ENCODE results near the gene CP.

DNA sequence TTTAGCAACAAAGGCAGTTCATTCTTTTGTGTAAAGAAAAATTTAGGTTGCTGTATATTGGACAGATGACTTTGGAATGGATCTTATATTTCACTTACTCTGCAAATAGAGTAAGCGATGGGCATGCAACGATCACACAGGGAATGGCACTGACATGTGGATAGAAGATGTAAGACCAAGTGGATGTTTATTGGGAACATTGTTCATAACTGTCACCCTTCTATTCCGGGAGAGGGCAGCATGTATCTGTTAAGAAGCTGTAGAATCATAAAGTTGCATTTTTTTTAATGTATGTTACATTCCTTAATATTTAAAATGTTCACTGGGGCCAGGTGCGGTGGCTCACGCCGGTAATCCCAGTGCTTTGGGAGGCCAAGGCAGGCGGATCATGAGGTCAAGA lies 51.0 kb downstream of the CP start:
- TF ChIP-seq SREBF2 (CRISPR knock-in tag; IDR thresholded peaks at IDR 0.05): no peak
- TF ChIP-seq TRIM24 (IDR thresholded peaks at IDR 0.05): no peak
- TF ChIP-seq RHOXF2B (CRISPR knock-in tag; conservative IDR thresholded peaks at IDR 0.05): no peak
- no peak for TF ChIP-seq ZNF57 (CRISPR knock-in tag; IDR thresholded peaks at IDR 0.05)
- TF ChIP-seq MYC (IDR thresholded peaks at IDR 0.05; ENCODE audit: low read depth, low read length): no peak
- no peak for TF ChIP-seq MYC (CRISPR knock-in tag; IDR thresholded peaks at IDR 0.05; ENCODE audit: borderline replicate concordance, low read depth)
- TF ChIP-seq, protein P1, sequence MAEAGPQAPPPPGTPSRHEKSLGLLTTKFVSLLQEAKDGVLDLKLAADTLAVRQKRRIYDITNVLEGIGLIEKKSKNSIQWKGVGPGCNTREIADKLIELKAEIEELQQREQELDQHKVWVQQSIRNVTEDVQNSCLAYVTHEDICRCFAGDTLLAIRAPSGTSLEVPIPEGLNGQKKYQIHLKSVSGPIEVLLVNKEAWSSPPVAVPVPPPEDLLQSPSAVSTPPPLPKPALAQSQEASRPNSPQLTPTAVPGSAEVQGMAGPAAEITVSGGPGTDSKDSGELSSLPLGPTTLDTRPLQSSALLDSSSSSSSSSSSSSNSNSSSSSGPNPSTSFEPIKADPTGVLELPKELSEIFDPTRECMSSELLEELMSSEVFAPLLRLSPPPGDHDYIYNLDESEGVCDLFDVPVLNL (CRISPR knock-in tag; IDR thresholded peaks at IDR 0.05; ENCODE audit: low read depth): no peak
- TF ChIP-seq, protein P2, sequence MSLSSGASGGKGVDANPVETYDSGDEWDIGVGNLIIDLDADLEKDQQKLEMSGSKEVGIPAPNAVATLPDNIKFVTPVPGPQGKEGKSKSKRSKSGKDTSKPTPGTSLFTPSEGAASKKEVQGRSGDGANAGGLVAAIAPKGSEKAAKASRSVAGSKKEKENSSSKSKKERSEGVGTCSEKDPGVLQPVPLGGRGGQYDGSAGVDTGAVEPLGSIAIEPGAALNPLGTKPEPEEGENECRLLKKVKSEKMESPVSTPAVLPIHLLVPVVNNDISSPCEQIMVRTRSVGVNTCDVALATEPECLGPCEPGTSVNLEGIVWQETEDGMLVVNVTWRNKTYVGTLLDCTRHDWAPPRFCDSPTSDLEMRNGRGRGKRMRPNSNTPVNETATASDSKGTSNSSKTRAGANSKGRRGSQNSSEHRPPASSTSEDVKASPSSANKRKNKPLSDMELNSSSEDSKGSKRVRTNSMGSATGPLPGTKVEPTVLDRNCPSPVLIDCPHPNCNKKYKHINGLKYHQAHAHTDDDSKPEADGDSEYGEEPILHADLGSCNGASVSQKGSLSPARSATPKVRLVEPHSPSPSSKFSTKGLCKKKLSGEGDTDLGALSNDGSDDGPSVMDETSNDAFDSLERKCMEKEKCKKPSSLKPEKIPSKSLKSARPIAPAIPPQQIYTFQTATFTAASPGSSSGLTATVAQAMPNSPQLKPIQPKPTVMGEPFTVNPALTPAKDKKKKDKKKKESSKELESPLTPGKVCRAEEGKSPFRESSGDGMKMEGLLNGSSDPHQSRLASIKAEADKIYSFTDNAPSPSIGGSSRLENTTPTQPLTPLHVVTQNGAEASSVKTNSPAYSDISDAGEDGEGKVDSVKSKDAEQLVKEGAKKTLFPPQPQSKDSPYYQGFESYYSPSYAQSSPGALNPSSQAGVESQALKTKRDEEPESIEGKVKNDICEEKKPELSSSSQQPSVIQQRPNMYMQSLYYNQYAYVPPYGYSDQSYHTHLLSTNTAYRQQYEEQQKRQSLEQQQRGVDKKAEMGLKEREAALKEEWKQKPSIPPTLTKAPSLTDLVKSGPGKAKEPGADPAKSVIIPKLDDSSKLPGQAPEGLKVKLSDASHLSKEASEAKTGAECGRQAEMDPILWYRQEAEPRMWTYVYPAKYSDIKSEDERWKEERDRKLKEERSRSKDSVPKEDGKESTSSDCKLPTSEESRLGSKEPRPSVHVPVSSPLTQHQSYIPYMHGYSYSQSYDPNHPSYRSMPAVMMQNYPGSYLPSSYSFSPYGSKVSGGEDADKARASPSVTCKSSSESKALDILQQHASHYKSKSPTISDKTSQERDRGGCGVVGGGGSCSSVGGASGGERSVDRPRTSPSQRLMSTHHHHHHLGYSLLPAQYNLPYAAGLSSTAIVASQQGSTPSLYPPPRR (CRISPR knock-in tag; IDR thresholded peaks at IDR 0.05; ENCODE audit: borderline replicate concordance): no peak
- TF ChIP-seq EP300 (IDR thresholded peaks at IDR 0.05; ENCODE audit: low read length): no peak
